ENCODE data around the gene KRT8. TPM values are rescaled to one million over a fixed set of nuclear protein-coding genes. Genes with fewer than 3 reads are reported as not detected.

The KRT8 gene
- polyA plus RNA-seq, 1 of the 3 experiments (the other 2 are of a cell fraction): 49.4 TPM

DNA sequence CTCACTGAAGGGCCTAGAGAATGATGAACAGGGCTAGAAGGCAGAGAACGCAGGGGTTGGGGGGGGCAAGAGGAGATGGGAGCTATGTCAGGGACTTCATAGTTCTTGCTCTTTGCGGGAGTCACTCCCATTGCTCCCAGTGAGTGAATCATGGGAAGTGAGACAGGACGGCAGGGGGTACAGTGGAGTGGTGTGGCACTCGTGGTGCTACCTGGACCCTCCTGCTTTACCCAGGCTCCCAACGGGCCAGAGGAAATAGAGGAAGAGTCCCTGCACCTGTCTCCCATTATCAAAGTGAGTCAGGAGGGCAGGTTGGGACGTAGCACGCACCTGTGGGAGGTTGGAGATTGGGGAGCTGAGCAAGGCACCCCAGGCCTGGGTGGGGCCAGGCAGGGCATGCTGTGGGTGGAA is 1.3 kb upstream of the KRT8 start:
- ChIA-PET POLR2A (no interaction called here), CTCF (interaction anchor here (1.9 to 2.2 kb wide), 2 partner anchors 21 to 26 kb away, joined by 6 to 8 read pairs; no protein-coding TSS in a partner anchor)
- no peaks in the 10 kb centered on the region for H4K20me1 ChIP-seq (ENCODE audit: insufficient read depth)
- TF ChIP-seq CHD2 (IDR thresholded peaks at IDR 0.05; ENCODE audit: low read length, partially characterized antibody) (no peak), ELF1 (IDR thresholded peaks at IDR 0.05) (no peak), JUND (IDR thresholded peaks at IDR 0.05) (no peak), YY1 (IDR thresholded peaks at IDR 0.05; ENCODE audit: low read depth) (no peak), NFIC (IDR thresholded peaks at IDR 0.05; ENCODE audit: borderline replicate concordance) (no peak), RCOR1 (IDR thresholded peaks at IDR 0.05; ENCODE audit: low read length) (no peak), GATA2 (CRISPR knock-in tag; IDR thresholded peaks at IDR 0.05) (no peak), TAF1 (IDR thresholded peaks at IDR 0.05; ENCODE audit: borderline replicate concordance, low read depth, low read length) (no peak)
- TF ChIP-seq, protein P1, sequence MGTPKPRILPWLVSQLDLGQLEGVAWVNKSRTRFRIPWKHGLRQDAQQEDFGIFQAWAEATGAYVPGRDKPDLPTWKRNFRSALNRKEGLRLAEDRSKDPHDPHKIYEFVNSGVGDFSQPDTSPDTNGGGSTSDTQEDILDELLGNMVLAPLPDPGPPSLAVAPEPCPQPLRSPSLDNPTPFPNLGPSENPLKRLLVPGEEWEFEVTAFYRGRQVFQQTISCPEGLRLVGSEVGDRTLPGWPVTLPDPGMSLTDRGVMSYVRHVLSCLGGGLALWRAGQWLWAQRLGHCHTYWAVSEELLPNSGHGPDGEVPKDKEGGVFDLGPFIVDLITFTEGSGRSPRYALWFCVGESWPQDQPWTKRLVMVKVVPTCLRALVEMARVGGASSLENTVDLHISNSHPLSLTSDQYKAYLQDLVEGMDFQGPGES (IDR thresholded peaks at IDR 0.05; ENCODE audit: low read depth, low read length): no peak
- no peaks in the 10 kb centered on the region for H3K9me2 ChIP-seq
- H3K36me3 ChIP-seq (replicated peaks in 1 of 2; ENCODE audit: control insufficient read depth in 1 of 2, insufficient read depth in 2 of 2, low read length in 1 of 2): no peaks in the 10 kb centered on the region
- H3F3A ChIP-seq (replicated peaks; ENCODE audit: insufficient read depth): peaks cover 7% of the 10 kb centered on the region
- H3K4me3 ChIP-seq (ENCODE audit: low read depth in 2 of 2, low read length in 1 of 2): no peak overlapping the region
- WGBS (ENCODE audit: low lambda C conversion rate): 90% methylated on average over 7 of the region's 7 CpGs
- H3K4me2 ChIP-seq: no peak overlapping the region
- no peak overlapping the region for H2AFZ ChIP-seq (ENCODE audit: low read depth)
- DNase-seq: no peak
- H3K27ac ChIP-seq (ENCODE audit: low read depth in 2 of 2, low read length in 1 of 2): no peak overlapping the region
- H3K27me3 ChIP-seq (ENCODE audit: insufficient read depth): no peaks in the 10 kb centered on the region
- H3K9me3 ChIP-seq: no peaks in the 10 kb centered on the region
- H3K4me1 ChIP-seq (ENCODE audit: control insufficient read depth in 1 of 2, insufficient read depth in 2 of 2, low read depth in 1 of 2, low read length in 1 of 2): peaks cover 4 to 25% of the 10 kb centered on the region in 2 experiments; a peak in 2 of 4 replicates
- H3K79me2 ChIP-seq (ENCODE audit: insufficient read depth): no peaks in the 10 kb centered on the region
- H3K9ac ChIP-seq: no peak overlapping the region

DNA sequence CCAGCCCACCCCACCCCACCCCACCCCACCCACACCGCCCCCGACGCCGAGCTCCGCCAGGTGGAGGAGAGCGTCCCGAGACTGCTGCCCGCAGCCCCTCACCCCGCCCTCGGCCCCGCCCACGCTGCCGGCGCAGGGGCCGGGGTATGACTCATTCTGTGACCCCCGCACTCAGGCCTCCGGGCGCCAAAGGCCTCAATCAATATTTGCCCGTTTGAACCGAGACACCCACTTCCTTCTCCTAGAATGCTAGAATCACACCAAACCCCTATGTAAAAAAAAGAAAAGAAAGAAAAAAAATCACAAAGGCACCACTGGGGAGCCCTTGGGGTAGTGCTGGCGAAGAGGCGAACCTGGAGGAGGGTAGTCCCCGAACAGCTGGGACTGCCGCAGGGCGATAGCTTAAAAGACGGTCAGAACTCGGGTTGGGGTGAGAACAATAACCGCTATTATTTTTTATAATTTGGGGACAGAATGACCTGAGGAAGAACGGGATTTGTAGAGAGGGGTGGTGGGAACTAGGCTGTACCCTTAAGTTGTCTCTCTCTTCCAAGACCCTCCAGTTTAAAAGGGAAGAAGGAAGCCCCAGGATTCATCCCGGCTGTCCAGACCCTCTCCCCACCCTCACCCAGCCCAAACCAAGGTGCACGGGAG is 894 bp downstream of the KRT8 start:
- peaks cover 4 to 23% of the 10 kb centered on the region in 2 experiments; a peak in 2 of 4 replicates for H3K4me1 ChIP-seq (ENCODE audit: control insufficient read depth in 1 of 2, insufficient read depth in 2 of 2, low read depth in 1 of 2, low read length in 1 of 2)
- POLR2A ChIA-PET: no interaction called here
- no peak overlapping the region for H3K4me2 ChIP-seq
- peaks cover 5% of the 10 kb centered on the region for H3F3A ChIP-seq (replicated peaks; ENCODE audit: insufficient read depth)
- H3K9ac ChIP-seq: no peak overlapping the region
- peak; percentile 42 for DNase-seq
- no peaks in the 10 kb centered on the region for H3K36me3 ChIP-seq (replicated peaks in 1 of 2; ENCODE audit: control insufficient read depth in 1 of 2, insufficient read depth in 2 of 2, low read length in 1 of 2)
- H2AFZ ChIP-seq (ENCODE audit: low read depth): no peak overlapping the region
- no peaks in the 10 kb centered on the region for H3K27me3 ChIP-seq (ENCODE audit: insufficient read depth)
- CTCF ChIA-PET: interaction anchor here (2.5 kb wide), 1 partner anchor 77 kb away, joined by 9 read pairs; no protein-coding TSS in a partner anchor
- H3K4me3 ChIP-seq (ENCODE audit: low read depth in 2 of 2, low read length in 1 of 2): no peak overlapping the region
- H4K20me1 ChIP-seq (ENCODE audit: insufficient read depth): no peaks in the 10 kb centered on the region
- TF ChIP-seq GABPA (IDR thresholded peaks at IDR 0.05; ENCODE audit: low read depth) (no peak), RAD21 (IDR thresholded peaks at IDR 0.05; ENCODE audit: low read length) (no peak), FOSL2 (IDR thresholded peaks at IDR 0.05; ENCODE audit: borderline replicate concordance, low read depth) (peak; percentile 34; the same call in 1 of the 2 replicates), GATA2 (CRISPR knock-in tag; IDR thresholded peaks at IDR 0.05) (no peak)
- H3K9me3 ChIP-seq: no peaks in the 10 kb centered on the region
- H3K79me2 ChIP-seq (ENCODE audit: insufficient read depth): no peaks in the 10 kb centered on the region
- peak overlapping the region in 1 of 2 experiments; percentile 42; a peak in 2 of 4 replicates for H3K27ac ChIP-seq (ENCODE audit: low read depth in 2 of 2, low read length in 1 of 2)
- WGBS (ENCODE audit: low lambda C conversion rate): 50% methylated on average over 31 of the region's 31 CpGs
- no peaks in the 10 kb centered on the region for H3K9me2 ChIP-seq

All from SK-N-SH (cell line).